A673 (cell line): ENCODE measurements around the gene LCN6. TPM values are rescaled to one million over a fixed set of nuclear protein-coding genes. Genes with fewer than 3 reads are reported as not detected.

Experiments used
- BruUV-seq: library from RNA; stranded (reverse); fragments of 400-500 nt; replicated peaks from 2 replicates; lab custom pipeline; 2021; lab: Mats Ljungman, UMichigan
- CTCF ChIA-PET: fragments of 300-600 bp; sonication (Branson Sonifier 250); formaldehyde crosslinking; loops from one replicate; lab custom pipeline; 2022; ENCODE audit warnings: antibody characterized with exemption; lab: Charles Lee
- POLR2A ChIA-PET: fragments of 300-600 bp; sonication (Branson Sonifier 250); formaldehyde crosslinking; loops from one replicate; lab custom pipeline; 2022; ENCODE audit warnings: antibody characterized with exemption; ENCODE audit not compliant: low non-redundant PET; lab: Charles Lee
- DNase-seq: peaks from one replicate; pipeline ENCODE4 v3.0.0-alpha.2; 2015; ENCODE audit warnings: low spot score
- H3K27ac ChIP-seq: fragments of 200-600 bp; sonication (generic); 2 replicates; pipeline ENCODE4 v1.5.1; 2016; ENCODE audit warnings: mixed run types, low read depth, mild to moderate bottlenecking, mixed read lengths, antibody characterized with exemption, low read length; ENCODE audit not compliant: poor library complexity, severe bottlenecking
- H3K27me3 ChIP-seq: fragments of 200-600 bp; sonication (generic); replicated peaks from 2 replicates; pipeline ENCODE4 v1.6.1; 2017; ENCODE audit warnings: mixed run types, low read depth, mild to moderate bottlenecking, mixed read lengths, antibody characterized with exemption, low read length; ENCODE audit not compliant: insufficient read depth, poor library complexity
- H3K36me3 ChIP-seq: fragments of 200-600 bp; sonication (generic); 2 replicates; pipeline ENCODE4 v1.6.1; 2016; ENCODE audit warnings: mixed run types, mild to moderate bottlenecking, mixed read lengths, antibody characterized with exemption, low read length; ENCODE audit not compliant: insufficient read depth, poor library complexity, severe bottlenecking
- H3K4me1 ChIP-seq: fragments of 200-600 bp; sonication (generic); 2 replicates; pipeline ENCODE4 v1.6.1; 2017; ENCODE audit warnings: mixed run types, mild to moderate bottlenecking, mixed read lengths, antibody characterized with exemption, low read length; ENCODE audit not compliant: insufficient read depth, poor library complexity, severe bottlenecking
- H3K4me3 ChIP-seq: fragments of 200-600 bp; sonication (generic); 2 replicates; pipeline ENCODE4 v1.5.1; 2016; ENCODE audit warnings: low read depth, mixed run types, mild to moderate bottlenecking, mixed read lengths, low read length; ENCODE audit not compliant: poor library complexity, severe bottlenecking
- H3K9me3 ChIP-seq: fragments of 200-600 bp; sonication (generic); 2 replicates; pipeline ENCODE4 v1.6.1; 2016; ENCODE audit warnings: mixed run types, low read depth, mild to moderate bottlenecking, mixed read lengths, antibody characterized with exemption, low read length; ENCODE audit not compliant: poor library complexity, severe bottlenecking
- EZH2 ChIP-seq: fragments of 200-600 bp; sonication (generic); IDR thresholded peaks from 2 replicates; pipeline ENCODE4 v1.6.1; 2017; ENCODE audit warnings: borderline replicate concordance, low read depth, mild to moderate bottlenecking, mixed read lengths, antibody characterized with exemption, low read length; ENCODE audit not compliant: poor library complexity, severe bottlenecking
- intact Hi-C: fragments of 100-400 bp; cut with micrococcal nuclease; formaldehyde crosslinking; loops from one replicate; pipeline ENCODE4 v1.10.0; 2022; ENCODE audit not compliant: unreplicated experiment
- total RNA-seq: library from RNA; stranded (reverse); gene quantifications from 2 replicates; pipeline ENCODE4 v1.2.3, GENCODE V29; 2021
- TF ChIP-seq, protein P1 (sequence below): fragments of 300-800, 200-600 bp; sonication (generic); conservative IDR thresholded peaks from 2 replicates; pipeline ENCODE4 v1.5.1; 2017; ENCODE audit warnings: low read depth, mild to moderate bottlenecking, antibody characterized with exemption, low read length, moderate library complexity, mixed read lengths

The LCN6 gene
- total RNA-seq, 1 experiment from 2014 or later = not detected

DNA sequence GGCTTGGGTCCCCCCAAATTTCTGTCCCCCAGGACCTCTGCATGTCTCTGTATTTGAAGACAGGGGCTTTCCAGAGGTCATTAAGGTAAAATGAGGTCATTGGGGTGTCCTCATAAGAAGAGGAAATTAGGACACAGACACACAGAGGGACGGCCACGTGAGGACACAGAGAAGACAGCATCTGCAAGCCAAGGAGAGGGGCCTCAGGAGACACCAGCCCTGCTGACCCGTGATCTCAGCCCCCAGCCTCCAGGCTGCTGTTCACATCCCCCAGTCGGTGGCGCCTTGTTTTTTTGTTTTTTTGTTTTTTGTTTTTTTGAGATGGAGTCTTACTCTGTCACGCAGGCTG, 46.6 kb upstream of the LCN6 start:
- ChIA-PET POLR2A (no interaction called here), CTCF (no interaction called here)
- H3K27ac ChIP-seq = no peak overlapping the region
- no peak for TF ChIP-seq EZH2
- TF ChIP-seq, protein P1, sequence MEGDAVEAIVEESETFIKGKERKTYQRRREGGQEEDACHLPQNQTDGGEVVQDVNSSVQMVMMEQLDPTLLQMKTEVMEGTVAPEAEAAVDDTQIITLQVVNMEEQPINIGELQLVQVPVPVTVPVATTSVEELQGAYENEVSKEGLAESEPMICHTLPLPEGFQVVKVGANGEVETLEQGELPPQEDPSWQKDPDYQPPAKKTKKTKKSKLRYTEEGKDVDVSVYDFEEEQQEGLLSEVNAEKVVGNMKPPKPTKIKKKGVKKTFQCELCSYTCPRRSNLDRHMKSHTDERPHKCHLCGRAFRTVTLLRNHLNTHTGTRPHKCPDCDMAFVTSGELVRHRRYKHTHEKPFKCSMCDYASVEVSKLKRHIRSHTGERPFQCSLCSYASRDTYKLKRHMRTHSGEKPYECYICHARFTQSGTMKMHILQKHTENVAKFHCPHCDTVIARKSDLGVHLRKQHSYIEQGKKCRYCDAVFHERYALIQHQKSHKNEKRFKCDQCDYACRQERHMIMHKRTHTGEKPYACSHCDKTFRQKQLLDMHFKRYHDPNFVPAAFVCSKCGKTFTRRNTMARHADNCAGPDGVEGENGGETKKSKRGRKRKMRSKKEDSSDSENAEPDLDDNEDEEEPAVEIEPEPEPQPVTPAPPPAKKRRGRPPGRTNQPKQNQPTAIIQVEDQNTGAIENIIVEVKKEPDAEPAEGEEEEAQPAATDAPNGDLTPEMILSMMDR = no peak
- H3K9me3 ChIP-seq = no peaks in the 10 kb centered on the region
- H3K4me3 ChIP-seq = no peak overlapping the region
- no peaks in the 10 kb centered on the region for H3K27me3 ChIP-seq
- peaks cover 23% of the 10 kb centered on the region for H3K4me1 ChIP-seq
- intact Hi-C loops = loop anchor here (5.0 kb wide), 1 partner anchor 427 kb away; the partner anchor contains the start of gene RNF208
- no TSS peak for BruUV-seq
- H3K36me3 ChIP-seq = no peaks in the 10 kb centered on the region
- no peak for DNase-seq

DNA sequence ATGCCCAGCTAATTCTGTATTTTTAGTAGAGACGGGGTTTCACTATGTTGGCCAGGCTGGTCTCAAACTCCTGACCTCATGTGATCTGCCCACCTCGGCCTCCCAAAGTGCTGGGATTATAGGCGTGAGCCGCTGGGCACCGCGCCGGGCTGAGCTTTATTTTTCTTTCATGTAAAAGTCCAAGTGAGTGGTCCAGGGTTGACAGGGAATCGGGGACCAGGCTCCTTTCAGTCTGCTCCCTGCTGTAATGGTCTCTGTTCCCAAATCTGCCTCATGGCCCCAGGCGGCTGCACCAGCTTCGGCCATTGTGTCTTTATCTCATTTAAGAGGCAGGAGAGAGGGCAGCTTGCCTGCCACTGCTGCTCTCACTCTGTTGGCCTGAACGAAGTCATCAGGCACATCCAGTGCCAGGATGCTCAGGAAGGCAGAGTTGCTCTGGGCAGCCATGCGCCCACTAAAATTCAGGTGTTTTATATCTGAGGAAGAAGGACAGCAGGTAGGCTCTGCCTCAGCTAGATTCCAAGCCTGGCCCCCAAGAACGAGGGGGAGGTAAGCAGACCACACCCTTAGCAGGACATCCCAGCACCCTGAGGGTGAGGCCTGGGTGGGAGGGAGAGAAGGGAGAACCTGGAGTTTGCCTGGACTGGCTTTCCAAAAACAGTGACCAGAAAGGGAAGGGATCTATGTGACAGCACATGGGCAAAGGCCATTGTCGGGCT, 46.1 kb upstream of the LCN6 start:
- no peak overlapping the region for H3K4me3 ChIP-seq
- CTCF ChIA-PET = interaction anchor here (1.0 kb wide), 1 partner anchor 241 kb away, joined by 3 read pairs; no protein-coding TSS in a partner anchor
- BruUV-seq = no TSS peak

DNA sequence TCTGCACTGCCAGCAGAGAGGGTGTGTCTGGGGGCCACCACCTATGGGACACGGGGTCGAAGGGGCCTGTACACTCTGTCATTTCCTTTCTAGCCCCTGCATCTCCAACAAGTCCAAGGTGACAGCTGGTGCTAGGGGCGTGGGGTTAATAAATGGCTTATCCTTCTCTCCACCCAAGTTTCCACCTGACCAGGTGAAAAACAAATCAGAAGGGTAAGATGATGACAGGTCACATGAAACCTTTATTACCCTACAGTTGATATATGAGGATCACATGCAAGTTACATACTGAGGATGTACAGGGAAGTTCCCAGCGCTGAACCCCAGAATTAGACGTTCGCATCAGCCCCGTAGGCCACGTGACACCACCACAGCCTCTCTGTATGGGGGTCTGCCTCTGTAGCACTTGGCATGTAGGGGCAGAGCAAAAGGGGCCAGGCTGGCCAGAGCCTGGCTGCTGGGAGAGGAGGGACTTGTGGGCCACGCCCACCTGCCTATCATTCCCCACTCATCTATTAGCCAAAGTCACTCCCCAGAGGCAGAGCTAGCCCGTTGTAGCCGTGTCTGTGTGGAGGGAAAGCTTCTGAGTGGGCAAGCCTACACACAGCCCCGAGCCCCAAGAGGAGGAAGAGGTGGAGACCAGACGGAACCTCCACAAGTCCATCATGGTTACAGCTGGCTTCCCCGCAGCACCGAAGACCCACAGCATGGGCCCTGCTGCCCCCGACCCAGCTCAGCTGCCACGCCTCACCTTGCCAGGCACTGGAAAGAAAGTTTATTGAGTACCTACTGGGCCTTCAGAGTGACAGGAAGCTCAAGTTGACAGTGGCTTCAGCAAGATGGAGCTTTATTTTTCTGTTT, 45.0 kb upstream of the LCN6 start:
- BruUV-seq = no TSS peak
- TF ChIP-seq EZH2 = no peak
- TF ChIP-seq, protein P1 = no peak
- no peaks in the 10 kb centered on the region for H3K27me3 ChIP-seq
- ChIA-PET POLR2A (no interaction called here), CTCF (interaction anchor here (0.6 to 1.0 kb wide), 2 partner anchors 50 to 242 kb away, joined by 3 read pairs; no protein-coding TSS in a partner anchor)
- no peak overlapping the region for H3K4me3 ChIP-seq
- no peak for DNase-seq
- H3K27ac ChIP-seq = no peak overlapping the region
- H3K9me3 ChIP-seq = no peaks in the 10 kb centered on the region
- H3K36me3 ChIP-seq = no peaks in the 10 kb centered on the region
- intact Hi-C loops = loop anchor here (5.0 kb wide), 1 partner anchor 429 kb away; the partner anchor contains the start of gene RNF208
- H3K4me1 ChIP-seq = peaks cover 16% of the 10 kb centered on the region

More for the DNA sequence above, 46.1 kb upstream of the LCN6 start:
- H3K27me3 ChIP-seq = no peaks in the 10 kb centered on the region
- no peak for DNase-seq
- peaks cover 20% of the 10 kb centered on the region for H3K4me1 ChIP-seq
- H3K9me3 ChIP-seq = no peaks in the 10 kb centered on the region
- intact Hi-C loops = loop anchor here (5.0 kb wide), 1 partner anchor 428 kb away; the partner anchor contains the start of gene RNF208
- no peak overlapping the region for H3K27ac ChIP-seq
- POLR2A ChIA-PET = no interaction called here
- H3K36me3 ChIP-seq = no peaks in the 10 kb centered on the region
- TF ChIP-seq, protein P1 = no peak
- no peak for TF ChIP-seq EZH2
